Skeletal muscle cell (primary cell): ENCODE data around the gene PCIF1.
"Not testable (repeated sequence)": the region's sequence is repeated elsewhere in the genome, so short reads cannot be mapped to it uniquely, and the experiment has no call there.

ENCODE experiments used
- DNase-seq: peaks from one replicate; pipeline ENCODE4 v3.0.0-alpha.2; 2010; ENCODE audit warnings: low read depth
- H3K4me3 ChIP-seq: 2 replicates; pipeline ENCODE4 v1.5.1; 2011; ENCODE audit warnings: low read depth, mild to moderate bottlenecking, control low read depth, low read length, moderate library complexity

Gene PCIF1

GRCh38 chr20:45934586-45935415 lies at the start of gene PCIF1:
Gene PCIF1 (plus strand): TSS chr20:45934683. CDS start chr20:45939000, 4,317 bp downstream.
- peak within 1 kb of the TSS; percentile 94 for H3K4me3 ChIP-seq
- peak; percentile 85 for DNase-seq

DNA sequence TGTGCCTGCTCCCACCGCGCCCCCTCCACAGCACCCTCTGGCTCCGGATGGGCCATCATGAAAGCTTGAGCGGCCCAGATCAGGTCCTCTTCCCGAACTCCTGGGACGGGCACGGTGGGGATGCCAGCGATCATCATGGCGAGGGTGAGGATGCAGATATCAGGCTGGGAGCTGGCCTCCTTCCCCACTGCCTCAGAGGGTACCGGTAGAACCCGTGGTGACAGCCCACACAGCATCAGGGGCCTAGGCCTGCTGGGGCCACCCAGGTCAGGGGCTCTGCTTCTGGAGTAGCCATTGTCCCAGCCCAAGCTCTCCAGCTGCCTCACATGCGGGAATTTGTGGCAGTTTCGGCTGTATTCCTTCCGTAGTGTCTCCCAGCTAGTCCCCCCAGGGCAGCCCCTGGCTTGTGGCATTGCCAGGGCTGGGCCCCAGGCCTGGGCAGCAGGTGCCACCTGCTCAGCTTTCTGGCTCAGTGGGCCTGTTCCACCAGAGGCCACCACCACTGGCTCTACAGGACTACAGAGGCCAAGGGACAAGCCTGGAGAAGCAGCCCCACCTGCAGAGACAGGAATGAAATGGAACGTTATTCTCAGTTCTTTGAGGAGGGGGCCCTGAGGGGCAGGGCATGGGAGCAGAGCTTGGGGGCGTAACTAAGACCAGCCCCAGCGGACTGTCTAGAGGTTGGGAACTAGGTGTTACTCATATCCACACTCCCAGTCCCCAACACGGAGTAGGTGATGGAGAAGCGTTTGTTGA lies 47.7 kb upstream of the PCIF1 start:
- DNase-seq, result no peak
- H3K4me3 ChIP-seq, result no peak overlapping the region

DNA sequence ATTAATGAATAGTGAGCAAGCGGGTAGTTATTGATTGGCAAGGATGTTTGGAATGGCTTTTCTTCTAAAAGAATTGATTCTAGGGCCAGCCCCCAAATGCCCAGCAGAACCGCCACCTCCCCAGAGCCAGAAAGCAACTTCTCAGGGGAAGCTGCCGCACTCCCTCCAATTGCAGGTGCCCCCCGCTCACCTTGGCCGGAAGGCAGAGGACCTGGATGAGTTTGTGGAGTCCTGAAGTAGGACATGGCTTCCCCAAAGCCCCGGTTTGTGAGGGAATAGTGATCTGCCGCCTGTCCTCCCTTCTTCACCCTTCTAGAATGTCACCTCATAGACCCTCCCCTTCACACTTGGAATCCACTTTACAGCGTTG lies 47.2 kb upstream of the PCIF1 start, which contains the start of gene SPATA25:
Gene SPATA25 (minus strand): TSS at position 277 of the 370 bp plus-strand sequence. CDS start 32 bp downstream, at position 245.
- H3K4me3 ChIP-seq, result no peak within 1 kb of the TSS

GRCh38 chr20:45888681-45889080 lies 45.8 kb upstream of the PCIF1 start:
- H3K4me3 ChIP-seq, result no peak overlapping the region
- DNase-seq, result no peak

More for the DNA sequence above, 47.2 kb upstream of the PCIF1 start, which contains the start of gene SPATA25:
- DNase-seq, result no peak

- peak; percentile 39 for DNase-seq
- H3K4me3 ChIP-seq, result peak overlapping the region; percentile 75
Observed at GRCh38 chr20:45890077-45890984, 44.2 kb upstream of the PCIF1 start.

GRCh38 chr20:45890985-45891983 lies 43.2 kb upstream of the PCIF1 start, which contains the start of the genes CTSA and NEURL2:
Gene CTSA (plus strand): TSS chr20:45891335. CDS start chr20:45891569, 234 bp downstream.
Gene NEURL2 (minus strand): TSS chr20:45891208. CDS start chr20:45890991, 217 bp downstream.
- H3K4me3 ChIP-seq, result peak within 1 kb of the TSS; percentile 75
- DNase-seq, result peak; percentile 83

GRCh38 chr20:45892049-45892825 lies 42.2 kb upstream of the PCIF1 start:
- H3K4me3 ChIP-seq, result peak overlapping the region; percentile 75
- no peak for DNase-seq

DNA sequence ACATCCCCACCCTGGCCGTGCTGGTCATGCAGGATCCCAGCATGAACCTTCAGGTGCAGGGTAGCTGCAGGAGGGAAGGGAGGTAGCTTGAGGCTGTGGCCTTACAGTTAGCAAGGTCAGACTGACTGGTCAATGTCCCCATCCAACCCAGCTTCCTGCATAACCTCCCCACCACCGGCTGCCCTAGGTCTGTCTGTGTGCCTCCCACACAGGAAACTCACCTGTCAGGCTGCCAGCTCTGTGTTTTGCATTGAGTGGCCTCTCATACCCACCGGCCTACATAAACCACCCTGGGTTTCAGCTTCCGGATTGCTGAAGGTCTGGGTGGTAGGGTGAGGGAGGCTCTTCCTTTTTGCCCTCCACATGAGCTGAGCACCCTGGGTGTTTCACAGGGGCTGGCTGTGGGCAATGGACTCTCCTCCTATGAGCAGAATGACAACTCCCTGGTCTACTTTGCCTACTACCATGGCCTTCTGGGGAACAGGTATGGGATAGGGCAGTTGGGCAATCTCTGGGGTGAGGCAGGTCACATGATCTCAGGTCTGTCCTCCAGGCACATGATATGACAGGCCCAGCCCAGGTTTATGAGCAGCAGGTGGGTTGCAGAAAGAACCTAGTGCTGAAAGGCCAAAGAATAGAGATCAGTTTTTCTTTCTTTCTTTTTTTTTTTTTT lies 41.5 kb upstream of the PCIF1 start:
- H3K4me3 ChIP-seq, result no peak overlapping the region
- no peak for DNase-seq

DNA sequence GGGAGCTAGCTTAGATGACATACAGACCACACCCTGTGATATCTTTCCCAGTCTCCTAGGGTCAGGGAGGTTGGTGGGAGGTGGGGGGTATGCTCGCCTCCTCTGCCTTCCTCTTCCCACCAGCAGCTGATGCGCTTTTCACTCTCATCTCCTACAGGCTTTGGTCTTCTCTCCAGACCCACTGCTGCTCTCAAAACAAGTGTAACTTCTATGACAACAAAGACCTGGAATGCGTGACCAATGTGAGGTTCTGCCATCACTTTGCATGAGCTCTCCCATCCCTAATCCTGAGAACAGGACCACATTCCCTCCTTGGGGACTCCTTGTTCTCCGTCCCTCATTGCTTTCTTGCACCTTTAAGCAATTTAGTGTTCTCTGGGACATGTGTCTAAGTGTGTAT lies 40.7 kb upstream of the PCIF1 start:
- no peak overlapping the region for H3K4me3 ChIP-seq
- no peak for DNase-seq

DNA sequence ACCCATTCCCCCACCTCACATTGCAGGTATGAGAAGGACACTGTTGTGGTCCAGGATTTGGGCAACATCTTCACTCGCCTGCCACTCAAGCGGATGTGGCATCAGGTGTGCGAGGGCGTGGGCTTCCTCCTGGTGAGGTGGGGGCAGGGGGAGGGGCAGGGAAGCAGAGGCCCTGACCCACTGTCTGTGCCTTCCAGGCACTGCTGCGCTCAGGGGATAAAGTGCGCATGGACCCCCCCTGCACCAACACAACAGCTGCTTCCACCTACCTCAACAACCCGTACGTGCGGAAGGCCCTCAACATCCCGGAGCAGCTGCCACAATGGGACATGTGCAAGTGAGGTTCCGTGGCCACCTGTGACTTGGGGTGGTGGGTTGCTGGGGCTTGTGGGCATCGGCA lies 39.7 kb upstream of the PCIF1 start:
- no peak overlapping the region for H3K4me3 ChIP-seq
- no peak for DNase-seq

GRCh38 chr20:45896641-45897161 lies 37.8 kb upstream of the PCIF1 start:
- no peak overlapping the region for H3K4me3 ChIP-seq
- DNase-seq, result no peak

- no peak overlapping the region for H3K4me3 ChIP-seq
- no peak for DNase-seq
Observed at GRCh38 chr20:45897289-45897688, 37.2 kb upstream of the PCIF1 start.

GRCh38 chr20:45897692-45898091 lies 36.8 kb upstream of the PCIF1 start:
- H3K4me3 ChIP-seq, result no peak overlapping the region
- no peak for DNase-seq

GRCh38 chr20:45898285-45898684 lies 36.2 kb upstream of the PCIF1 start:
- no peak for DNase-seq
- no peak overlapping the region for H3K4me3 ChIP-seq

- no peak for DNase-seq
- H3K4me3 ChIP-seq, result no peak overlapping the region
Observed at GRCh38 chr20:45899046-45899835, 35.2 kb upstream of the PCIF1 start.

GRCh38 chr20:45901332-45901731 lies 33.2 kb upstream of the PCIF1 start:
- not testable (repeated sequence) for H3K4me3 ChIP-seq, DNase-seq
